ENCODE data around the gene FAM107A.

FAM107A gene

GRCh38 chr3:58577269-58577821 lies at the start of gene FAM107A:
Gene FAM107A (minus strand): TSS chr3:58577391. CDS start chr3:58569860, 7,531 bp downstream.
- DNase-seq, result peak; percentile 70

- DNase-seq, result no peak
Measured at GRCh38 chr3:58625196-58625824, 48.1 kb upstream of the FAM107A start.

GRCh38 chr3:58624550-58624949 lies 47.4 kb upstream of the FAM107A start:
- no peak for DNase-seq

- DNase-seq, result no peak
Measured at GRCh38 chr3:58623961-58624360, 46.8 kb upstream of the FAM107A start.

GRCh38 chr3:58623478-58623877 lies 46.3 kb upstream of the FAM107A start:
- no peak for DNase-seq

GRCh38 chr3:58622892-58623291 lies 45.7 kb upstream of the FAM107A start:
- peak; percentile 41 for DNase-seq

GRCh38 chr3:58622436-58622835 lies 45.2 kb upstream of the FAM107A start:
- DNase-seq, result peak; percentile 40

GRCh38 chr3:58621086-58621830 lies 44.1 kb upstream of the FAM107A start:
- no peak for DNase-seq

GRCh38 chr3:58620421-58620820 lies 43.2 kb upstream of the FAM107A start:
- no peak for DNase-seq

GRCh38 chr3:58617338-58617761 lies 40.2 kb upstream of the FAM107A start:
- DNase-seq, result peak; percentile 75

GRCh38 chr3:58613236-58614132 lies 36.3 kb upstream of the FAM107A start:
- DNase-seq, result no peak

GRCh38 chr3:58612830-58613229 lies 35.6 kb upstream of the FAM107A start:
- no peak for DNase-seq

GRCh38 chr3:58609990-58610389 lies 32.8 kb upstream of the FAM107A start:
- DNase-seq, result no peak

GRCh38 chr3:58608648-58609047 lies 31.5 kb upstream of the FAM107A start:
- DNase-seq, result no peak

- DNase-seq, result no peak
Measured at GRCh38 chr3:58607816-58608215, 30.6 kb upstream of the FAM107A start.

GRCh38 chr3:58606693-58607092 lies 29.5 kb upstream of the FAM107A start:
- DNase-seq, result no peak

GRCh38 chr3:58604031-58604430 lies 26.8 kb upstream of the FAM107A start:
- no peak for DNase-seq

- DNase-seq, result no peak
Measured at GRCh38 chr3:58603606-58604005, 26.4 kb upstream of the FAM107A start.

- no peak for DNase-seq
Measured at GRCh38 chr3:58597770-58598310, 20.6 kb upstream of the FAM107A start.

GRCh38 chr3:58596834-58597518 lies 19.8 kb upstream of the FAM107A start:
- no peak for DNase-seq

- DNase-seq, result no peak
Measured at GRCh38 chr3:58594117-58594516, 16.9 kb upstream of the FAM107A start.

Data from eye (tissue), 1 donor.